Bronchial epithelial cell (primary cell): ENCODE results near the gene EEF1G. TPM values are rescaled to one million over a fixed set of nuclear protein-coding genes. Genes with fewer than 3 reads are reported as not detected.
A peak's percentile ranks its signal among the peaks of the same experiment; 100 is the strongest.

ENCODE experiments used
- DNase-seq: peaks from one replicate; pipeline ENCODE4 v3.0.0-alpha.2; 2010; ENCODE audit warnings: low read depth
- FAIRE-seq: peaks from 2 replicates; lab custom pipeline; 2011; peaks lifted over from hg19 to GRCh38; lab: Jason Lieb, UNC
- H3K27me3 ChIP-seq: 2 replicates; pipeline ENCODE4 v1.5.1; 2011; ENCODE audit warnings: low read length; ENCODE audit not compliant: control insufficient read depth, insufficient read depth
- H3K36me3 ChIP-seq: 2 replicates; pipeline ENCODE4 v1.5.1; 2011; ENCODE audit warnings: low read length; ENCODE audit not compliant: control insufficient read depth, insufficient read depth
- H3K4me3 ChIP-seq: 2 replicates; pipeline ENCODE4 v1.5.1; 2011; ENCODE audit warnings: mild to moderate bottlenecking, low read depth, low read length, control low read depth
- CTCF ChIP-seq: IDR thresholded peaks from 2 replicates; pipeline ENCODE4 v1.5.1; 2011; ENCODE audit warnings: mild to moderate bottlenecking, moderate library complexity, low read length, control low read depth, inconsistent platforms; ENCODE audit not compliant: insufficient read depth, severe bottlenecking
- total RNA-seq: library from RNA; depleted of rRNA; stranded (reverse); fragments of >200 nt; gene quantifications from 2 replicates; pipeline ENCODE4 v1.2.1, GENCODE V29; 2014

The EEF1G gene
- total RNA-seq, 1 donor from 2014 or later: 2,441 TPM

DNA sequence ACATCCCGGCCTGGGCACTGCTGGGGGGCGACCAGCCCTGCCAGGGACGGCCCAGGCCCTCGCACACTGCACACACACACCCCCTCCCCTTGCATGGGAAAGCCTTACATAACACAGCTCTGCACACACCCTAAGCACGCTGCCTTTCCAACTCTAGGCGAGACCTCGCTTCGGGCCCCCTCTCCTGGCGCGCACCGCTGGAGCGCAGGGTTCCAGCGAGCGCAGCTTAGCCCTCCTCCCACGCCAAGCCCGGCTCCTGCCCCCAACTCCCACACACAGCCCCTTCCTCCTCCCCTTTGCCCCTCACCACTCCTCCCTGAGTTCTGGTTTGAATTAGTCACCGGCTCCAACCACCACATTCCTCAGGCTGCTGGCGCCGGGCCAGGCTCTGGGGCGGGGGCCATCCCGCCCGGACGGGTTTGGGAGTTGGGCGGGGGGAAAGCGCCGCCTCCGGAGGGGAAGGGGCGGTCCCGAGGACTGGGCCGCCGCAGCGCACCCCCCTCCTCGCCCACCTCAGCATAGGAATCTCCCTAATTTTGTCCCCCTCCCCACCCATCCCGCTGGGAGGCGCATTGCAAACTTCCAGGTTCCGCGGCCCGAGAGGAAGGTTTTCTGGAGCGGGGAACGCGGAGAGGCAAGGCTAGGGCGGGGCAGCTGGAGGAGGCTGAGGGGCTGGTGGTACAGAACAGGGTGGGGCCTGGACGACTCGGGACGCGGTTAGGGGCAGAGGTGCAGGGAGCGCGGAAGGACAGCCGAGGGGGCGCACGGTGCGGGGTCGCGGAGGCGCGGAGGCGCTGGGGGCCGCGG lies 28.1 kb downstream of the EEF1G start:
- Histone ChIP-seq H3K27me3 (no peaks in the 10 kb centered on the region), H3K36me3 (peaks cover 12% of the 10 kb centered on the region), H3K4me3 (peak overlapping the region; percentile 95)
- peak; percentile 74 for DNase-seq
- FAIRE-seq: no peak
- peak; percentile 5 for TF ChIP-seq CTCF

DNA sequence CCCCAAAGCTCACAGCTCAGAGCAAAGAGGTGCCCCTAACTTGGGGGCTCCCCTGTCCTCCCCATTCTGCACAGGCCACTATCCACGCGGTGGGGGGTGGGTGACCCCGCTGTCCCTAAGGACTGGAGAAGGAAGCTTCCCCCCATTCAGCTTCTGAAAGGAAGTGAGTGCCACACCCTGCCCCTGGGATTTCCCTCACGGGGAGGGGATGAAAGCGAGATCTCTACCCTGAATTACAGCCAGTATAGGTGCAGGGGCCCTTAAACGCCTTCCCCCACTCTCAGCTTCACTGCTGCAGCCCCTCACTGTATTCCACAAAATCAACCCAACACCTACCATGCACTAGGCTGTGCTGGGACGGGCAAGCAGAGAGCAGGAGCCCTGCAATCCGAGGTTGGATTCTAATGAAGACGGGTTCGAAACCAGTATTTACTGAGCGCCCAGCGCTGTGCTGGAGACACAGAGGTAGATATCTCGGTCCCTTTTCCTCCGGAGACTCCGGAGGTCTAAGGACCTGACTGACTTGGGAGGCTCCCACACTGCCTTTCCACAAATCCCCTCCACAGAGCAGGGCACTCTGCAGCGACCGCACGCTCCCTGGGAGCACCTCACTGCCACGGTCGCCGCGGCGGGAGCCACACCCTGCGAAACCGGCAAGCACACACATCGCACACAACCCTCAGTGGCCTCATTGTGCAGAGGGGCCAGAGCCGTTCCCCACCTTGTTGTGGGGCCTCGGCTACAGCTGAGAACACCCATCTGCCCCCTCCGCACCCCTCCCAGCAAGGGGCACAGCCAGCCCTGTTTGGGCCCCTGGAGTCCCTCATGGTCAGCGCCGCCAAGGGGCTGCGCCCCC lies 28.9 kb downstream of the EEF1G start:
- Histone ChIP-seq H3K4me3 (peak overlapping the region; percentile 95), H3K27me3 (no peaks in the 10 kb centered on the region), H3K36me3 (peaks cover 12% of the 10 kb centered on the region)
- DNase-seq (peak; percentile 15), FAIRE-seq (no peak)
- TF ChIP-seq CTCF: no peak

- FAIRE-seq (no peak), DNase-seq (peak; percentile 28)
- Histone ChIP-seq H3K27me3 (no peaks in the 10 kb centered on the region), H3K4me3 (peak overlapping the region; percentile 95), H3K36me3 (peaks cover 12% of the 10 kb centered on the region)
- TF ChIP-seq CTCF: no peak
Measured at GRCh38 chr11:62543680-62544444, 29.8 kb downstream of the EEF1G start.

GRCh38 chr11:62542750-62543567 lies 30.7 kb downstream of the EEF1G start:
- DNase-seq (peak; percentile 73), FAIRE-seq (peak; percentile 32)
- H3K27me3 ChIP-seq: no peaks in the 10 kb centered on the region
- H3K36me3 ChIP-seq: peaks cover 18% of the 10 kb centered on the region
- TF ChIP-seq CTCF: peak; percentile 99
- peak overlapping the region; percentile 95 for H3K4me3 ChIP-seq

DNA sequence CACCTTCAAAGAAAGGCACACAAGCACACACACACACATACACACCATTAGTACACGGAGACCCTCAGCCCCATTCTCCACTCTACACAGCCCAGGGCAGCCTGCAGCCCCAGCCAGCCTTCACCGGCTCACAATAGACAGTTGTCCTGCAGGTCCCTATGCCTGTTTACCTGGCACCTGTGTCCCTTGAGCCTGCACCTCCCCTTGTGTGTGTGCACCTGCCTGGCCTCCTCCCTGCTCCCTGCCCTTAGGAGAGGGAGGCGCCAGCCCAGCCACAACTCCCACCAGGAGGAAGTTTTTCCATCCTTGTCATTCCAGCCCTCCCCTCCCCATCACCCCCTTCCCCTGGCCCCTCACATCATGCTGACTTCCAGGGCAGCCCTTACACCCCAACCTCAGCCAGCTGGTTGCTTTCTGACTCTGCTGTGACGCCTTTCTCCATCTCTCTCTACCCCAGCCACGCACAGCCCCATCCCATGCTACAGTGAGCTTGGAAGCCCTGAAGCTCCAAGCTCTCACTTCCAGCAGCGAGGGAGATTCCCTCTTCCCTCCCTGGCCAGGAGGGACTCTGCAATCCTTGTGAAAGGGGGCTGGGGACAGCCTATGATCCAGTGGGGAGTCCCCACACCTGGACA lies 31.5 kb downstream of the EEF1G start:
- no peak for TF ChIP-seq CTCF
- peak overlapping the region; percentile 95 for H3K4me3 ChIP-seq
- H3K36me3 ChIP-seq: peaks cover 21% of the 10 kb centered on the region
- DNase-seq: no peak
- no peaks in the 10 kb centered on the region for H3K27me3 ChIP-seq
- no peak for FAIRE-seq
